TTC549 (cell line): ENCODE data around the gene MAPRE3.

Experiments used
- FAIRE-seq: peaks from 2 replicates; lab custom pipeline; 2012; peaks lifted over from hg19 to GRCh38; lab: Jason Lieb, UNC

Gene MAPRE3

DNA sequence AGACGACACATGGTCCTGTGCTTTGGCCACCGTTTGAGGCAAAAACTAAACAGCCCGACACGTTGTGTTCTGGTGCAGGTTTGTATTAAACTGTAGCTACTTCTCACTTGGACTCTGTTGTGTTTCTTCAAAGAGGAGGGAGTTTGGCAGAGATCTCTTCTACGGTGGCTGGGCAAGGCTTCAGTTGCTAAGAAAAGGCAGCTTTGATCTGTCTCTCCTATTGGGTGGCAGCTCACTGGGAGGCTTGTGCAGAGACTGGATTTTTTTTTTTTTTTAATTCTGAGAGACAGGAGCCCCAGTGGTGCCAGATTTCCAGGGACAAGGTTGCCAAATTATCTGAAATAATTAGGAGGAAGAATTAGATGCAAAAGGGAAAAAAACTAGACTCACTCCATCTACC, 20.2 kb upstream of the MAPRE3 start:
- FAIRE-seq: no peak

DNA sequence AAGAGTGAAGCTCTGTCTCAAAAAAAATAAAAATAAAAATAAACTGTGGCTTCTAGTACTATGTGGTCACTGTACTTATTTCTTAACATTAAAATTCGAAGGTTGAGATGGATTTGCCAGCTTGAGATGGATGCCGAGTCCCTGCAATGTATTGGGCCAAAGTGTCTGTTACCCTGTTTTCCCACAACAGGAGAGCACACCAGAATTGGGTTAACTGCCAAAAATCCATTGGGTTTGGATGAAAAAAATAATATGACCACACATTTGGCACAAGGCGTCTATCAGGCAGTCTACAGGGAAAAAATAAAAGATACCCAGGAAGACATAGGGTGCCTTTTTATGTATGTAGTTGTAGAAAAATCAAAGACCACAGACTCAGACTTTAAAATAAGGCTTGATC, 19.2 kb upstream of the MAPRE3 start:
- FAIRE-seq: no peak

DNA sequence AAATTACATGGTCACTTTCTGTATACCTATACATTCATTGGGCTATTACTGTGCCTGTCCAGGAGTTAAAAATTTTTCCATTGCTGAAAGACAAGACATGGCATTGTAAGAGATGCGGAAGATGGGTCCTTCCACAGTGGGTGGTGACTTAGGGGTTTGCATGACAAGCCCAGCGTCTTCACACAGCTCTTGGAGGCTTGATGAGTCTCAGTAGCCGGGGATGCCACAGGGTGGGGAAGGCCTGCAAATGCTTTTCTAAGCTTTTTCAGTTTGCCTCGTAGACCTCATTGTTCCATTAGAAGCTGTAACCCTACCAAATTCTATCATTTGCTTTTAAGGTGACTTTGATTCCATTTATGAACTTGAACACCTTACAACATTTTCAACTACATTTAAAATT, 18.1 kb upstream of the MAPRE3 start:
- FAIRE-seq: no peak

DNA sequence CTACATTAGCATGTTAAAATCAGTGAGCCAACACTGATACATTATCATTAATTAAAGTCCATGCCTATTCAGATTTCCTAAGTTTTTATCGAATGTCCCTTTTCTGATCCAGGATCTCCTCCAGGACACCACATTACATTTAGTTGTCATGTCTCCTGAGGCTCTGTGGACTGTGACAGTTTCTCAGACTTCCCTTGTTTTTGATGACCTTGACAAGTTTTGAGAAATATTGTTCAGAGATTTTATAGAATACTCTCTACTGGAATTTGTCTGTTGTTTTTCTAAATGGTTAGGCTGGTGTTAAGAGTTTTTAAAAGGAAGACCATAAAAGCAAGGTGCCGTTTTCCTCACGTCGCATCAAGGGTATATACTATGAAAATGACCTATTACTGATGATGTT, 16.3 kb upstream of the MAPRE3 start:
- FAIRE-seq: no peak

DNA sequence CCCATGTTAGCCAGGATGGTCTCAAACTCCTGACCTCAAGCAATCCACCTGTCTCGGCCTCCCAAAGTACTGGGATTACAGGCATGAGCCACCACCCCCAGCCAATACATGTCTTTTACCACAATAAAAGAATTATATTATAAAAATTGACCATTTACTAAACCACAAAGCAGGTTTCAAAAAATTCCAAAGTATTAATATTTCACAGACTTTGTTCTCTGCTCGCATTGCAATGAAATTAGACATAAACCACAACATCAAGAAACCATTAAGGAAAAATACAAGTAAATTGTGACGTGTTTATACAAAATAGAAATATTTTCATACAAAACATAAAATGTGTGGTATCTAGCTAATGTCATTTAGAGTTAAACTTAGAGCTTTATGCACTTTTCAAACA, 13.4 kb upstream of the MAPRE3 start:
- no peak for FAIRE-seq

DNA sequence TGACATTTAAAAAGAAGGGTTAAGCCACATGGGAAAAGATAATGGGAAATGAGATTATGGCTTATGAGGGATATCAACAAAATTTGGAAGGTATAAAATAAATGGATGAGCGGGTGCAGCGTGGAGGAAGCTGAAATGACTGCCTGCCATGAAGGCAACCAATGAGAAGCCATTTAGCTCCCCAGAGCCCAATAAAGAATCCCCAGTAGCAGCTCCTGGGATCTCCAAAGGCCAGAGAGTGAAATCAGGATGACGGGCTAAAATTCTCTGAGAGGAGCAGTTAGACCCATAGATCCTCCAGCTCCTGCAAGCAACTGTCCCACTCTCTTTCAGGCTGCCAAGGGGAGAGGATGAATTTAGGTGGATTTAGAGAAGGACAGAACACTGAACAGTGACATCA, 12.9 kb upstream of the MAPRE3 start:
- FAIRE-seq: no peak

DNA sequence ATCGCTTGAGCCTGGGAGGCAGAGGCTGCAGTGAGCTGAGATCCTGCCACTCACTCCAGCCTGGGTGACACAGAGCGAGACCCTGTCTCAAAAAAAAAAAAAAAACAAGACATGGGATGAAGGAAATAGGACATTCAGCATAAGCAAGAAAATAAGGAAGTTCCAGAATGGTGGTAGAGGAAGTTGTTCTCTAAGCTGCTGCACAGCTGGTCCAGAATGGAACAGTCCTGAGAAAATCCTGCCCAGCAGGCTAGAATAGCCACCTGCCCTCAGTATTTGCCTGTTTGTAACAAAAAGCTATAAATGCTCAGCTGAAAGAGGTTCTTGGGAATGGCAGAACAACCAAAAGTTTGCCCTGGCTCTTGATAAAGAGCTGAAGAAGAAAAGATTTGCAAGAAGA, 11.1 kb upstream of the MAPRE3 start:
- FAIRE-seq: no peak

DNA sequence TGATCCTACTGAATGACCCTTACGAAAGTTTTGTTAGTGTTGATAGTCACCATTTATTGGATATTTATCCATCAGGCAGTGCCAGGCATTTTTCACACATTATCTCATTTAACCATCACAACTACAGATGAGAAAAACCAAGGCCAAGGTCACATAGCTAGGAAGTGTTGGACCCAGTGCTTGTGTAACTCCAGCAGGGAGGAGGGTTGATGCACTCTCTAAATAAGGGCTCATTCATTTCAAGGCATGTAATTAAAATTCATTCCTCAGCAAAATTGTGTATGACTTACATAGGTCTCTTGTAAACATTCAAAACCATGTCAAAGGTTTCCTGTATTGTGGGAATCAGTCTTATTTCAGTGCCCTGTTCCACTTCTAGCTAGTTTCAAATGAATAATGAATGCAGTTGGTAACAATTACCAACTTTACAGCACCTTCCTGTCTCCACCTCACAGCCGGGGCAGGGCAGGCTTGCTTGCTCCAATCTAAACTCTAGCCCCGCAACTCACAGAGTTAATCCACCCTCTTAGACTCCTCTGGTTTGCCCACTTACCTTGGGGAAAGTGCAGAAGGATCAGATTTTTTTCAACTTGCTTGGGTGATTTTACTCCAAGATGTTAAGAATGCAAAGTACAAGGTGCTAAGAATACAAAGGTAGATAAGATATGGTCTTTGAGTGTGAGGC, 5.8 kb upstream of the MAPRE3 start:
- no peak for FAIRE-seq

DNA sequence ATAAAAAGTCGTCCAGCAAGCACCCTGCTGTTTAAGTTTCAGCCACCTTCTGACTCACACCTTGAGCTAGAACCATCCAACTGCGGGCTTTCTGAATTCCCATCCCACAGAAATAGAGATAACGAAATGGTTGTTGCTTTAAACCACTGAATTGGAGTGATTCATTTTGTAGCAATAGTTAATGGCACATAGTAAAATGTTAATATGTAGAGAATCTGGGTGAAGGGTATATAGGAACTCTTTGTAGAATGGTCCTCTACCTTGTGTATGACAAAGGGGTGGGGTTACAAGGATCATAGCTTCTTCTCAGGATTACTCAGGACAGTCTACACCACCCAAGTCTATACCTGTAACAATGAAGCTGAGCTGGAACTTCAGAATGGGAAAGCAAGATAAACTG, 2.4 kb upstream of the MAPRE3 start:
- FAIRE-seq: no peak

DNA sequence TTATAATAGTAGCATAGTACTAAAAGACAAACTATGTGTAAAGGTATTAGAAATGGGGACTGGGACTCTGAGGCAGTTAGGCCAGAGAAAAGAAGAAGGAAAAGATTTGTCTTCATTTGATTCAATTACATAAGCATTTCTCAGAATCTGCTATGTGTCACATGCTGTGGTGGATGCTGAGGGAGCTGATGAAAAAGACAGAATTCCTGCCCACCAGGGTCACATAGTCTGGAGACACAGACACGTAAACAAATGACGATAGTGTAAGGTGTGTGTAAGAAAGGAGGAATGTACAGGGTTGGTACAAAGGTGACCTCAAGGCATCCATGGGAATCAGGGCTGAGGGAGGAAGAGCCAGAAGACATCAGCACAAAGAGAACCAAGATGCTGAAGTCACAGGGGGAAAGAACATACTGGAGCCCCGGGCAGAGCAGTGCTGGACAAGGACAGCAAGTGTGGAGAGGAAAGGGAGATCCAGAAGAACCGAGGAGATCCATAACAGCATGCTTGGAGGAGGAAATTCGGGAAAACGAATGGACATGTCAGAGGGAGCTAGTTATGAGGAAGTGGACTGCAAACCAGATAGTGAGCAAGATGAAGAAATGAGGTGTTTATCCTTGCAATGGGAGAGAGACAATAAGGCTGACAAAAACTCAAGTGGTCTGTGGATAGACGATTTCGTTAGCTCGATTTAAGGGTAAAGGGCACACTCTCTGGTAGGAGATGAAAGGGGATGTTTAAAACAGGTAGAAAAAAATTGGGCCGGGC, 1.2 kb upstream of the MAPRE3 start:
- no peak for FAIRE-seq

DNA sequence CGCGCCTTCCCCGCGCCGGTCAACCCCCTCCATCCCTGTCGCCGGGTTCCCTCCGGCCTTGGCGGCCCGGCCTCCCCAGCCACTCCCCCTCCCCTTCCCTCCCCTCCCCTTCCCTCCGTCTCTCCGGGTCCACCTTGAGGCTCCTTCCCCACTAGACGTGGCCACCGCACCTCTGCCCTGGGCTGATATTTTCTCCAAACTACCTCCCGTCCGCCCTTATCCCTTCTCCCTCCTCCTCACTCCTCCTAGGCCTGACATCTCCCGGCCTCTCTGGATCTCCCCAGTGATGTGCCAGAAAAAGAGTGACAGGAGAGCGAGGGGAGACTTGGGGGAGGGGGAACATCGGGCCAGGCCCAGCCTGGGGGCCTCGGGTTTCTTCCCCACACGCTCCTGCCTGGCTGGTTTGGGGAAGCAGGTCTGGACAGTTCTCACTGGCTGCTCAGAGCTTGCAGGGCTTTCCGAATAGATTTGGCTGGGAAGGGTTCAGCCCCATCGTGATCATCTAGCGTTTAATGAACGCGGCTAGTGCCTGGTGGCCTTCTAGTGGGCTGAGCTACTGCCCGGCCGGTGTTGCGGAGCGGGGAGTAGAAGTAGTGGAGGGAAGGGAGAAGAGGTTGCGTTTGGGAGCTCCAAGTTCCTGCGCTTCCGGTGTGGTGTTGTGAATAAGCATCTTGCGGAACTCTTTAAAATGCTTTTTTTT, 641 bp downstream of the MAPRE3 start:
- no peak for FAIRE-seq

DNA sequence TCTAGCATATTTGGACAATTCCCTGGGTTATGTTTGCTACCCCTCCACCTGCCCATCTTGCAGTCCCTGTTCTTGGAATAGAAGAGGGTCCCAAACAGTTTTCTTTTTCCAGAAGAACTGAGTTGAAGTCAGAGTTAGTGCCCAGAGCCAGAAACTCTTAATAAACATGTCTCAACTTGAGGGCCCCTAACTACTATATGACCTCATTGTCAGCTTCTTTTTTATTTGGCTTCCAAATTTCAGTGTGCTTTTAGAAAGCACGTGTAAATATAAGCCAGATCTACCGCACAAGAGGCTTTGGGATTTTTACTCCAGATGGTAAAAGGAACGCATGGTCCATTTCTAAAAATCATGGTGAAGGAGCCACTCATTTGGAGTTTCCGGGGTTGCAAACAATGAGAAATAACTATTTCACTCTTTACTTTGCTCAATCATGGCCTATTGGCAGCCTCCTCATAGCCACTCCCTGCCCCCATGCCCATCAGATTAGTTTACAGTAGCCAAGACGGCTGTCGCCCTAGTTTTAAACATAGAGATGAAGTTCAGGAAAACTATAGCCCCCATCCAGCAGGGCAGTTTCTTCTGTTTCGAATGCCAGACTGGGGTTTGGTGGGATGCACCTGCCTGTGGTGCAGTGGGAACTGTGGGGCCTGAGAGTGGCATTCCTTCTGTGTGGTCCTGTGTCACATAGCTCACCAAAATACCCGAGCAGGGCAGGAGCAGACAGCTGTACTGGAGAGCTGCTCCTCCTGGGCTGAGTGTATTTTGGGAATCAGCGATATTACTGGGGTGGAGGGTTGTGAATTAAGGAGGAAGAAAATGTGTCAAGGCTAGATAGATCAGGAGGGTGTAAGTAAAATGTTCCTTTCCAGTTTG, 1.7 kb downstream of the MAPRE3 start:
- no peak for FAIRE-seq

DNA sequence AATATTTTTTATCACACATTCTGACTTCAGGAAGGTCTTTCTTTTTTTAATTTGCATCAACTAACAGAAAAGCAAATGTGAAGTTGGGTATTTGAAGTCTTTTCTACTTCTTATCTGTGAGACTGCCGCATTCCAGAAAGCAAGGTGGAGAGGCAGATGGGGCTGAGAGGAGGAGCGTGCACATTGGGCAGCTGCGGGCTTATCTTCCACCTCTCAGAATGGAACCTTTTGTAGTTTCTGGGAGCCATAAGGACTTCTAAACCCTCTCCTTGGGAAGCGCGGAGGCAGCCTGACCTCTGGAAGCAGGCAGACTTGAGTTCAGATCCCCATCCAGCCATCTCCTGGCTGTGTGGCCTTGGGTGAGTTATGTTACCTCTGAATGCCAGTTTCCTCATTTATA, 3.9 kb downstream of the MAPRE3 start:
- no peak for FAIRE-seq

DNA sequence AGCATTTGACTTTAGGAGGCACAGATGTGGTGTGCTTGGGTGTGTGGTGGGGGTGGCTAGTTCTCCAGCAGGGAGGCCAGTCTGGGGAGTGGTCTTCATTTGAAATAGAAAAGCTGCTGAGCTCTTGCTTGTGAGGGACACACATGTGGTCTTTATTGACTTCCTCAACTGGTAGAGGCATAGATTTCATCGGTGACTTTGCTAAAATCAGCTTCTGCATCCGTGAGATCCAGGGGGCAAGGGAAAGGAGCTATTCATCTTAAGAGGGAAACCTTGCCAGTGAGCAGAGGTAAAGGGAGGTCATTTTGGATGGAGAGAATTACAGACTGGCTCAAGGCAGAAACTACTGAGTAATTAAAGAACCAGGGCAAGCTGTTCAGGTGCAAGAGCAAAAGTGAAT, 4.7 kb downstream of the MAPRE3 start:
- FAIRE-seq: no peak

DNA sequence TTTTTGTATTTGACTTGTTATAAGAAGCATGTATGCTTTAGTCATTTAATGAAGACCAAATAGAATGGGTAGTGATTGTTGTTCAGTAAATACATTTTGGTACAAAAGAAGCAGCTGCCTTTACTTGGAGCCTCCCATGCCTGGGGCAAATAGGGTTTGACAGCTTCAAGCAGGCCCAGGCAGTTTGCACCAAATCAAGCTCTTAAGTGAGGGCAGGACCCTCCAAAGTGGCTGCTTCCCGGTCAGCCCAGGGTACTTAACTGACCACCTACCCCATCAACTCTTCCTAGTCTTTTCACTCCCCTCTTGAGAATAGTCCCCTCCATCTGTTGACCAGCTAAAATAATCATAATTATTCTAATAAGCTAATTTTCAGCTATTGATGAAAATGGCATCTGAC, 5.2 kb downstream of the MAPRE3 start:
- FAIRE-seq: no peak

DNA sequence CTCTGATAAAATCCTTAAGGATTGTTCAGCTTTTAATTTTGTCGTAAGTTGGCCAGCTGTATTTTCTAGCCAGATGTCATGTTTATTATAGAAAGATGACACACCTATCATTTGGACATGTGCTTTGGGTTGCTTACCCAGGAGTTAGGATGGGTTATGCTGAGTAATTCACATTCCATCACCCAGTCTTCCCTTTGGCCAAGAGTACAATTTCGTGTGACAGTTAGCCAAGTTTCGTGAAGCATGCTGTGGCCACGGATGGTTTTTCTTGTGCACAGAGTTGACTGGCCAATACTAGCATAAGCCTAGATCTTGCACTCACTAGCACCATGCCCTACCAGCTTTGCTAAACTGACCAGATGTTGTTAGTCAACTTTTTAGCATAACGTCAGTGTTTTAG, 5.8 kb downstream of the MAPRE3 start:
- FAIRE-seq: no peak

DNA sequence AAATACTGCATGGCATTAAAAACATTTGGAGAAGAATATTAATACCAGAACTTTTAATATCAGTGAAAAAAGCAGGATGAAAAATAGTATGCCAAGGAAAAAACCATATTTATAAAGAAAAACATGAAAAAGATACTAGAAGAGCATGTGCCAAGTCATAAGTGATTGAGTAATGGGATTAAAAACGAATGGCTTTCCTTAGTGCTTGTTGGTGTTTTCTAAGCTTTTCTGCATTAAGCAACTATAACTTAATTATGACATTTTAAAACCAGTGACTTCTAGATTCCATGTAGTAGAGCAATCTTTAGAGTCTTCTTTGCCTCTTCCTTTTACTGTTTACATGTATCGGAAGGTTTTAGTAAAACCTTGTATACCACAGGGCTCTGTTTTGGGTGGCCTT, 6.6 kb downstream of the MAPRE3 start:
- FAIRE-seq: no peak

DNA sequence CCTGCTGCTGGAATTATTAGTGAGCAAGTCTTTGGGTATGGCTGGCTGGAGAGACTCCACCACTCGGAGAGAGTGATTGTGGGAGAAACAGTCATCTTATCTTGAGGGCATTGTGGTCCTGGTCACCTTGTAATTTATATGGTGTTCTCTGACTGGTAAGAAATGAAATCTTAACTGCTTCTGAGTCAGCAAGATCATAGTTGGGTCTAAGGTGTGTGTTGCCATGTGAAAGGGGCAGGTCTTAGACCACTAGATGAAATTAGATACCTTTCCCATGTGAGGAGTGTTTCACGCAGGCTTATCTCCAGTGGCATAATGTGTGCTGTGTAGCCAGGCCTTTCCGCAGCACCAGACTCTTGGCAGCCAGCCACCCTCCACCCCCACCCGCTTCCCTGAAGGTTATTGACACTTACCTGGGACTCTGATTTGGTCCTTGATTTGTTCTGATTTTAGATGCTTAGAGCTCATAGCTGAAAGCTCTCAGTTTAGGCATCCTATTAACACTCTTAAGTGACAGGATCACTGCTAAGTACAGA, 7.7 kb downstream of the MAPRE3 start:
- no peak for FAIRE-seq

DNA sequence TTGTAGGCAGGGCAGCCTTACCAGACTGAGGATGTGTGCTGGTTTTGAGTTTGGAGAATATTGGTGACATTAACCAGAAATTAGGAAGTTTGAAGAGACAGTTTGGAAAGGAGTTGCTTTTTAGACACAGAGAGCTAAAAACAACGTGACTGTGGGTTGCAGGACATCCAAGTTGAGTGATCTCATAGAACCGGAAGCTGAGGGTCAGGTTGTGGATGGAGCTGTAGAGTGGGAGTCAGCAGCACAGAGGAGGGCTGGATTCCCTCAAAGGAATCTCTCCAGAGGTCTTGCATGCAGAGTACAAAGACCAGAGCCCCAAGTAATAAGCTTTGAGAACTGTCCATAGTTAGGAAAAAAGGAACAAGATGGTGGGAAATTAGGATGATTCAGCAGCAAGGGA, 9.3 kb downstream of the MAPRE3 start:
- FAIRE-seq: no peak

DNA sequence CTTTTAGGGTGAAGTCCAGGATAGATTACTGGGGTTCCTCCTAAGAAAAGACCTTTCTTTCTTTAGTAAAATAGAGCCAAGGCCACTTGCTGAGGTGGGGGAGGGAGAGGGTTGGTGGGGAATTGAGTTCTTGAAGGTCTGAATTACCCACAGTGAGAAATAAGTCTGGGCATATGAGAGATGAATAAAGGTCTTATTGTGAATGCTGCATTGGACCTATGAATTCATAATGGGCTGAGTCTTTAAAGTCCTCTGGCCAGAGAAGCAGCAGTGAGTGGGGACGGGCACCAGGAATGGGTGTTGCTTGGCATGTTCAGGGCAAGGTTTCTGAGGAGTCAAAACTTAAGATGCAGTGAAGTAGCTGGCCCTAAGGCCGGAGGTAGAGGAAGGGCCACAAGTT, 10.5 kb downstream of the MAPRE3 start:
- no peak for FAIRE-seq

DNA sequence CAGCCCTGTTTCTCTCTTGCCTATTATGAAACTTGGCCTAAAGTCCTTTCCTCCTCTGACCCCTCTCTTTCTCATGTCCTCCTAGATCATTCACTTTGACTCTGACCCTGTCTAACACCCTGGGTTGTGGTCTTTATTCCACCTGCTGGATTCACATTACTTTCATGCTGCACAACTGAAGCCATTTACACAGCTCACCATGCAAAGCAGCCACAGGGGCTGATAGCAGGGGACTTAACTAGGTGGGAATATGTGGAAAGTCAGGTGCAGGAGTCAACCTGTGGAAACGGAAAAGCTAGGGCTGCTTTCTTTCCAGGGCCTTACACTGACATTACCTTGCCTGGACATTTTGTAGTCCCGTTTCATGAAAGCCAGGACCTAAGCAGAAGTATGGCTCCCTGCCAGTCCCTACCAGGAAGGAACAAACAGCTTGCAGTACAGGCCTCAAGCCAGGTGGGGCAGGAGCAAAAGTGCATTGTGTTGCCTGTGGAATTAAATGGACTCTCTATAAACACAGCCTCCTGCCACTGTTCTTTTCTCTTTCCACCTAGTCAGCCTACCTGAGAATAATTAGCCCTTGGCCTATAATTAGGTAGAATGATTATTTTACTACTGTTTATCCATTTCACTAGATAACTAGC, 11.8 kb downstream of the MAPRE3 start:
- FAIRE-seq: no peak

DNA sequence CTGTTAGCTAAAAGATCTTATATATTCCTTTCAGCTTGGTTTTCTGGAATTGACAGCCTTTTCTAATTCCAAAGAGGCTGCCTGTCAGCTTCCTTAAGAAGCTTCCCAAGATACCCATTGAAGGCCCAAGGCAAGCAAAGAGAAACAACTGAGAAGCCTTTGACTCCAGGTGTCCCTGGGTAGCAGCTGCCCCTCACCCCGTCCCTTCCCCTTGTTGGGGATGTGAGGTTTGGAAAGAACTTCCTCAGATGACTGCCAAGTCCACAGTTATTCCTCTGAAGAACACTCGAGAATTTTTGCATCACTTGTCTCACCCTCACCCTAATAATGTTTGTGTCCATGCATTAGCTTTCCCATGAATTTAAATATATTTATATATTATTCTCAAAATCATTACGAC, 13.3 kb downstream of the MAPRE3 start:
- no peak for FAIRE-seq
